OCI-LY7 (cell line): ENCODE data around the gene TTC9B. TPM values are rescaled to one million over a fixed set of nuclear protein-coding genes. Genes with fewer than 3 reads are reported as not detected.

Experiments used
- BruUV-seq: library from RNA; stranded (reverse); fragments of 400-500 nt; replicated peaks from 2 replicates; lab custom pipeline; 2021; lab: Mats Ljungman, UMichigan
- CTCF ChIA-PET: fragments of 300-600 bp; sonication (Branson Sonifier 250); formaldehyde crosslinking; loops from one replicate; lab custom pipeline; 2022; ENCODE audit warnings: antibody characterized with exemption; ENCODE audit not compliant: unreplicated experiment; lab: Charles Lee
- POLR2A ChIA-PET: fragments of 300-600 bp; sonication (Branson Sonifier 250); formaldehyde crosslinking; loops from one replicate; lab custom pipeline; 2022; ENCODE audit warnings: antibody characterized with exemption; lab: Charles Lee
- DNase-seq: peaks from one replicate; pipeline ENCODE4 v3.0.0-alpha.2; 2015; ENCODE audit warnings: low spot score
- H2AFZ ChIP-seq: fragments of 200-600 bp; sonication (generic), shearing (Covaris generic); 2 replicates; pipeline ENCODE4 v1.6.1; 2014; ENCODE audit warnings: mild to moderate bottlenecking, antibody characterized with exemption, low read length, moderate library complexity
- H3K27ac ChIP-seq: fragments of 200-600 bp; sonication (generic); 2 replicates; pipeline ENCODE4 v1.5.1; 2014; ENCODE audit warnings: mixed run types, low read depth, mild to moderate bottlenecking, moderate library complexity, low read length, inconsistent platforms; ENCODE audit not compliant: poor library complexity, severe bottlenecking
- H3K36me3 ChIP-seq: fragments of 200-600 bp; sonication (generic); 2 replicates; pipeline ENCODE4 v1.6.1; 2014; ENCODE audit warnings: mild to moderate bottlenecking, antibody characterized with exemption, low read length, moderate library complexity, mixed read lengths; ENCODE audit not compliant: insufficient read depth
- H3K4me1 ChIP-seq: fragments of 200-600 bp; sonication (generic); 2 replicates; pipeline ENCODE4 v1.5.1; 2014; ENCODE audit warnings: mild to moderate bottlenecking, low read length; ENCODE audit not compliant: insufficient read depth, poor library complexity, severe bottlenecking
- H3K4me2 ChIP-seq: fragments of 200-600 bp; sonication (generic); 2 replicates; pipeline ENCODE4 v1.6.1; 2014; ENCODE audit warnings: mild to moderate bottlenecking, low read length
- H3K4me3 ChIP-seq: fragments of 200-600 bp; sonication (generic); 2 replicates; pipeline ENCODE4 v1.5.1; 2014; ENCODE audit warnings: mild to moderate bottlenecking, low read depth, low read length; ENCODE audit not compliant: poor library complexity, severe bottlenecking
- H3K79me2 ChIP-seq: fragments of 200-600 bp; sonication (generic); 2 replicates; pipeline ENCODE4 v1.6.1; 2016; ENCODE audit warnings: low read depth, mild to moderate bottlenecking, low read length, moderate library complexity, mixed read lengths; ENCODE audit not compliant: insufficient read depth
- H3K9me2 ChIP-seq: fragments of 200-600 bp; sonication (generic); 2 replicates; pipeline ENCODE4 v1.6.1; 2016; ENCODE audit warnings: mild to moderate bottlenecking, low read length, mixed read lengths; ENCODE audit not compliant: insufficient read depth
- H3K9me3 ChIP-seq: fragments of 200-600 bp; sonication (generic); 2 replicates; pipeline ENCODE4 v1.6.1; 2014; ENCODE audit warnings: mild to moderate bottlenecking, mixed run types, low read length, mixed read lengths
- H4K20me1 ChIP-seq: fragments of 200-600 bp; sonication (generic); 2 replicates; pipeline ENCODE4 v1.6.1; 2014; ENCODE audit warnings: mild to moderate bottlenecking, antibody characterized with exemption, low read length, moderate library complexity, mixed read lengths; ENCODE audit not compliant: insufficient read depth
- EZH2phosphoT487 ChIP-seq: fragments of 200-600 bp; sonication (generic); IDR thresholded peaks from 2 replicates; pipeline ENCODE4 v1.6.1; 2018; ENCODE audit warnings: low read depth, borderline replicate concordance, mild to moderate bottlenecking, mixed run types, antibody characterized with exemption, low read length, moderate library complexity, mixed read lengths
- intact Hi-C: fragments of 100-400 bp; cut with micrococcal nuclease; formaldehyde crosslinking; loops from one replicate; pipeline ENCODE4 v1.10.0; 2022; ENCODE audit not compliant: unreplicated experiment
- total RNA-seq, 2 experiments: library from RNA; depleted of rRNA in 1 of 2; stranded (reverse); fragments of >200 nt in 1 of 2; shearing (Covaris generic) in 1 of 2; gene quantifications; 2 replicates each; pipeline ENCODE4 v1.2.3, GENCODE V29; 2014 to 2022
- TF ChIP-seq, protein P1 (sequence below): fragments of 200-600 bp; sonication (generic); conservative IDR thresholded peaks from 2 replicates; pipeline ENCODE4 v1.5.1; 2014; ENCODE audit warnings: mild to moderate bottlenecking, antibody characterized with exemption, low read length, moderate library complexity, mixed read lengths

TTC9B gene
- total RNA-seq, 2 experiments from 2014 or later = not detected

GRCh38 chr19:40217027-40217810 is 965 bp downstream of the TTC9B start:
- H3K9me2 ChIP-seq = no peaks in the 10 kb centered on the region
- H4K20me1 ChIP-seq = no peaks in the 10 kb centered on the region
- H3K4me1 ChIP-seq = no peaks in the 10 kb centered on the region
- H3K9me3 ChIP-seq = 0 out of 2 replicates have a peak, but pooled peaks cover 3% of the 10 kb centered on the region
- H3K36me3 ChIP-seq = no peaks in the 10 kb centered on the region
- intact Hi-C loops = no loop called here
- BruUV-seq = no TSS peak
- H3K4me3 ChIP-seq = no peak overlapping the region
- TF ChIP-seq EZH2phosphoT487 = no peak
- TF ChIP-seq, protein P1, sequence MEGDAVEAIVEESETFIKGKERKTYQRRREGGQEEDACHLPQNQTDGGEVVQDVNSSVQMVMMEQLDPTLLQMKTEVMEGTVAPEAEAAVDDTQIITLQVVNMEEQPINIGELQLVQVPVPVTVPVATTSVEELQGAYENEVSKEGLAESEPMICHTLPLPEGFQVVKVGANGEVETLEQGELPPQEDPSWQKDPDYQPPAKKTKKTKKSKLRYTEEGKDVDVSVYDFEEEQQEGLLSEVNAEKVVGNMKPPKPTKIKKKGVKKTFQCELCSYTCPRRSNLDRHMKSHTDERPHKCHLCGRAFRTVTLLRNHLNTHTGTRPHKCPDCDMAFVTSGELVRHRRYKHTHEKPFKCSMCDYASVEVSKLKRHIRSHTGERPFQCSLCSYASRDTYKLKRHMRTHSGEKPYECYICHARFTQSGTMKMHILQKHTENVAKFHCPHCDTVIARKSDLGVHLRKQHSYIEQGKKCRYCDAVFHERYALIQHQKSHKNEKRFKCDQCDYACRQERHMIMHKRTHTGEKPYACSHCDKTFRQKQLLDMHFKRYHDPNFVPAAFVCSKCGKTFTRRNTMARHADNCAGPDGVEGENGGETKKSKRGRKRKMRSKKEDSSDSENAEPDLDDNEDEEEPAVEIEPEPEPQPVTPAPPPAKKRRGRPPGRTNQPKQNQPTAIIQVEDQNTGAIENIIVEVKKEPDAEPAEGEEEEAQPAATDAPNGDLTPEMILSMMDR = peak; percentile 71
- H2AFZ ChIP-seq = no peak overlapping the region
- ChIA-PET CTCF (no interaction called here), POLR2A (no interaction called here)
- H3K4me2 ChIP-seq = no peak overlapping the region
- DNase-seq = peak; percentile 28
- no peak overlapping the region for H3K27ac ChIP-seq
- H3K79me2 ChIP-seq = no peaks in the 10 kb centered on the region

- H3K9me2 ChIP-seq = no peaks in the 10 kb centered on the region
- no peak overlapping the region for H2AFZ ChIP-seq
- no peak for TF ChIP-seq EZH2phosphoT487
- TF ChIP-seq, protein P1 = no peak
- H3K9me3 ChIP-seq = no peaks in the 10 kb centered on the region
- H3K36me3 ChIP-seq = no peaks in the 10 kb centered on the region
- H3K4me1 ChIP-seq = no peaks in the 10 kb centered on the region
- BruUV-seq = no TSS peak
- CTCF ChIA-PET = no interaction called here
- H3K27ac ChIP-seq = no peak overlapping the region
- intact Hi-C loops = no loop called here
- H3K4me2 ChIP-seq = no peak overlapping the region
- no peaks in the 10 kb centered on the region for H4K20me1 ChIP-seq
- POLR2A ChIA-PET = no interaction called here
- DNase-seq = no peak
- no peak overlapping the region for H3K4me3 ChIP-seq
- H3K79me2 ChIP-seq = no peaks in the 10 kb centered on the region
Measured at GRCh38 chr19:40216777-40217026, 1.5 kb downstream of the TTC9B start.

GRCh38 chr19:40216013-40216776 is 2.0 kb downstream of the TTC9B start:
- no peak overlapping the region for H3K4me3 ChIP-seq
- ChIA-PET POLR2A (no interaction called here), CTCF (no interaction called here)
- H3K4me1 ChIP-seq = no peaks in the 10 kb centered on the region
- no peaks in the 10 kb centered on the region for H4K20me1 ChIP-seq
- no peaks in the 10 kb centered on the region for H3K9me3 ChIP-seq
- TF ChIP-seq EZH2phosphoT487 = no peak
- TF ChIP-seq, protein P1 = no peak
- DNase-seq = no peak
- no peaks in the 10 kb centered on the region for H3K79me2 ChIP-seq
- BruUV-seq = no TSS peak
- H2AFZ ChIP-seq = no peak overlapping the region
- H3K27ac ChIP-seq = no peak overlapping the region
- intact Hi-C loops = no loop called here
- H3K36me3 ChIP-seq = no peaks in the 10 kb centered on the region
- H3K4me2 ChIP-seq = no peak overlapping the region
- H3K9me2 ChIP-seq = no peaks in the 10 kb centered on the region
